ENCODE measurements around the gene PUS10. TPM values are rescaled to one million over a fixed set of nuclear protein-coding genes. Genes with fewer than 3 reads are reported as not detected.
A peak's percentile ranks its signal among the peaks of the same experiment; 100 is the strongest.

PUS10 gene
- polyA plus RNA-seq, 1 donor (not counting 4 experiments of a cell fraction or from before 2014, with no cell fraction given) = 4.8 TPM

GRCh38 chr2:60976875-60977561 lies 41.0 kb downstream of the PUS10 start:
- dilution Hi-C loops (cut with MboI; ENCODE audit: extremely low pct_ligation_motif_present, low sequenced_read_pairs) = no loop called here
- FAIRE-seq (no peak), DNase-seq (ENCODE audit: low read depth, low spot score) (no peak)
- Histone ChIP-seq H4K20me1 (ENCODE audit: control insufficient read depth, extremely low read depth, insufficient read depth, low read length) (no peaks in the 10 kb centered on the region), H3K4me1 (ENCODE audit: control insufficient read depth, extremely low read depth, insufficient read depth, low read length) (no peaks in the 10 kb centered on the region), H3K27ac (ENCODE audit: control insufficient read depth, insufficient read depth, low read length) (no peak overlapping the region), H3K4me3 (ENCODE audit: control insufficient read depth in 2 of 3, extremely low read depth in 1 of 3, insufficient read depth in 2 of 3, low read depth in 1 of 3, low read length in 3 of 3) (no peak overlapping the region), H3K9ac (ENCODE audit: control insufficient read depth, extremely low read depth, insufficient read depth, low read length) (no peak overlapping the region), H3K9me3 (ENCODE audit: control insufficient read depth, low read depth, low read length) (no peaks in the 10 kb centered on the region), H3K36me3 (ENCODE audit: control insufficient read depth in 2 of 2, extremely low read depth in 1 of 2, insufficient read depth in 2 of 2, low read length in 2 of 2) (no peaks in the 10 kb centered on the region), H3K79me2 (ENCODE audit: control insufficient read depth, insufficient read depth, low read length) (no peaks in the 10 kb centered on the region), H3K9me1 (ENCODE audit: control insufficient read depth, extremely low read depth, insufficient read depth, low read length) (no peaks in the 10 kb centered on the region), H2AFZ (ENCODE audit: control insufficient read depth, low read length) (peak overlapping the region; percentile 11), H3K27me3 (ENCODE audit: control insufficient read depth, extremely low read depth, insufficient read depth, low read length) (no peaks in the 10 kb centered on the region), H3K4me2 (ENCODE audit: control insufficient read depth, extremely low read depth, insufficient read depth, low read depth, low read length) (no peak overlapping the region)
- no peak for TF ChIP-seq CTCF (optimal IDR thresholded peaks at IDR 0.05 in 1 of 3, IDR thresholded peaks at IDR 0.05 in 1 of 3, conservative IDR thresholded peaks at IDR 0.05 in 1 of 3; ENCODE audit: extremely low read depth in 1 of 3, insufficient read depth in 2 of 3, low read length in 3 of 3)
- no peak for TF ChIP-seq EZH2 (IDR thresholded peaks at IDR 0.05; ENCODE audit: low read length)

GRCh38 chr2:60976256-60976850 lies 41.7 kb downstream of the PUS10 start:
- Histone ChIP-seq H3K4me1 (ENCODE audit: control insufficient read depth, extremely low read depth, insufficient read depth, low read length) (peaks cover 3% of the 10 kb centered on the region), H3K9me3 (ENCODE audit: control insufficient read depth, low read depth, low read length) (no peaks in the 10 kb centered on the region), H3K9me1 (ENCODE audit: control insufficient read depth, extremely low read depth, insufficient read depth, low read length) (no peaks in the 10 kb centered on the region), H3K4me2 (ENCODE audit: control insufficient read depth, extremely low read depth, insufficient read depth, low read depth, low read length) (no peak overlapping the region), H3K9ac (ENCODE audit: control insufficient read depth, extremely low read depth, insufficient read depth, low read length) (no peak overlapping the region), H2AFZ (ENCODE audit: control insufficient read depth, low read length) (no peak overlapping the region), H3K36me3 (ENCODE audit: control insufficient read depth in 2 of 2, extremely low read depth in 1 of 2, insufficient read depth in 2 of 2, low read length in 2 of 2) (no peaks in the 10 kb centered on the region), H3K27ac (ENCODE audit: control insufficient read depth, insufficient read depth, low read length) (no peak overlapping the region), H3K4me3 (ENCODE audit: control insufficient read depth in 2 of 3, extremely low read depth in 1 of 3, insufficient read depth in 2 of 3, low read depth in 1 of 3, low read length in 3 of 3) (no peak overlapping the region), H4K20me1 (ENCODE audit: control insufficient read depth, extremely low read depth, insufficient read depth, low read length) (no peaks in the 10 kb centered on the region), H3K79me2 (ENCODE audit: control insufficient read depth, insufficient read depth, low read length) (no peaks in the 10 kb centered on the region), H3K27me3 (ENCODE audit: control insufficient read depth, extremely low read depth, insufficient read depth, low read length) (no peaks in the 10 kb centered on the region)
- FAIRE-seq (no peak), DNase-seq (ENCODE audit: low read depth, low spot score) (no peak)
- no peak for TF ChIP-seq CTCF (optimal IDR thresholded peaks at IDR 0.05 in 1 of 3, IDR thresholded peaks at IDR 0.05 in 1 of 3, conservative IDR thresholded peaks at IDR 0.05 in 1 of 3; ENCODE audit: extremely low read depth in 1 of 3, insufficient read depth in 2 of 3, low read length in 3 of 3)
- no peak for TF ChIP-seq EZH2 (IDR thresholded peaks at IDR 0.05; ENCODE audit: low read length)
- dilution Hi-C loops (cut with MboI; ENCODE audit: extremely low pct_ligation_motif_present, low sequenced_read_pairs) = no loop called here

Measured in keratinocyte (primary cell).